HL-60 (cell line): ENCODE measurements around the gene CYCS.

Source experiments
- DNase-seq, 2 experiments: peaks; one replicate each; pipeline ENCODE4 v3.0.0-alpha.2; 2010 to 2020; ENCODE audit warnings: low read depth in 1 of 2, low spot score in 1 of 2
- H3K27ac ChIP-seq: fragments of 250-450 bp; sonication (Bioruptor Pico); replicated peaks from 2 replicates; pipeline ENCODE4 v1.5.1; 2020; ENCODE audit warnings: mild to moderate bottlenecking, moderate library complexity
- H3K27me3 ChIP-seq: fragments of 250-450 bp; sonication (Bioruptor Pico); 2 replicates; pipeline ENCODE4 v1.5.1; 2021; ENCODE audit warnings: mild to moderate bottlenecking, moderate library complexity; ENCODE audit not compliant: insufficient read depth, poor library complexity, severe bottlenecking
- H3K4me3 ChIP-seq: replicated peaks from 2 replicates; pipeline ENCODE4 v1.5.1; 2011; ENCODE audit warnings: mild to moderate bottlenecking, control low read depth, low read length; ENCODE audit not compliant: insufficient read depth
- GABPA ChIP-seq: IDR thresholded peaks from 2 replicates; pipeline ENCODE4 v1.6.1; 2012; ENCODE audit warnings: low read depth
- POLR2AphosphoS5 ChIP-seq: IDR thresholded peaks from 2 replicates; pipeline ENCODE4 v1.6.1; 2012; ENCODE audit warnings: low read depth
- REST ChIP-seq: IDR thresholded peaks from 2 replicates; pipeline ENCODE4 v1.6.1; 2012; ENCODE audit warnings: low read depth; ENCODE audit not compliant: insufficient replicate concordance
- SPI1 ChIP-seq: IDR thresholded peaks from 2 replicates; pipeline ENCODE4 v1.6.1; 2012; ENCODE audit warnings: low read depth, mild to moderate bottlenecking, borderline replicate concordance
- TF ChIP-seq, protein P1 (sequence below): IDR thresholded peaks from one replicate; pipeline ENCODE4 v1.5.1; 2011; ENCODE audit warnings: low read length, control low read depth, inconsistent platforms; ENCODE audit not compliant: insufficient read depth

The CYCS gene

GRCh38 chr7:25091779-25092178 lies 33.3 kb downstream of the CYCS start:
- TF ChIP-seq GABPA = no peak
- no peak for TF ChIP-seq POLR2AphosphoS5
- TF ChIP-seq, protein P1, sequence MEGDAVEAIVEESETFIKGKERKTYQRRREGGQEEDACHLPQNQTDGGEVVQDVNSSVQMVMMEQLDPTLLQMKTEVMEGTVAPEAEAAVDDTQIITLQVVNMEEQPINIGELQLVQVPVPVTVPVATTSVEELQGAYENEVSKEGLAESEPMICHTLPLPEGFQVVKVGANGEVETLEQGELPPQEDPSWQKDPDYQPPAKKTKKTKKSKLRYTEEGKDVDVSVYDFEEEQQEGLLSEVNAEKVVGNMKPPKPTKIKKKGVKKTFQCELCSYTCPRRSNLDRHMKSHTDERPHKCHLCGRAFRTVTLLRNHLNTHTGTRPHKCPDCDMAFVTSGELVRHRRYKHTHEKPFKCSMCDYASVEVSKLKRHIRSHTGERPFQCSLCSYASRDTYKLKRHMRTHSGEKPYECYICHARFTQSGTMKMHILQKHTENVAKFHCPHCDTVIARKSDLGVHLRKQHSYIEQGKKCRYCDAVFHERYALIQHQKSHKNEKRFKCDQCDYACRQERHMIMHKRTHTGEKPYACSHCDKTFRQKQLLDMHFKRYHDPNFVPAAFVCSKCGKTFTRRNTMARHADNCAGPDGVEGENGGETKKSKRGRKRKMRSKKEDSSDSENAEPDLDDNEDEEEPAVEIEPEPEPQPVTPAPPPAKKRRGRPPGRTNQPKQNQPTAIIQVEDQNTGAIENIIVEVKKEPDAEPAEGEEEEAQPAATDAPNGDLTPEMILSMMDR = no peak
- TF ChIP-seq SPI1 = no peak
- no peak for TF ChIP-seq REST
- no peak for DNase-seq
- Histone ChIP-seq H3K27me3 (no peaks in the 10 kb centered on the region), H3K4me3 (no peak overlapping the region), H3K27ac (no peak overlapping the region)

DNA sequence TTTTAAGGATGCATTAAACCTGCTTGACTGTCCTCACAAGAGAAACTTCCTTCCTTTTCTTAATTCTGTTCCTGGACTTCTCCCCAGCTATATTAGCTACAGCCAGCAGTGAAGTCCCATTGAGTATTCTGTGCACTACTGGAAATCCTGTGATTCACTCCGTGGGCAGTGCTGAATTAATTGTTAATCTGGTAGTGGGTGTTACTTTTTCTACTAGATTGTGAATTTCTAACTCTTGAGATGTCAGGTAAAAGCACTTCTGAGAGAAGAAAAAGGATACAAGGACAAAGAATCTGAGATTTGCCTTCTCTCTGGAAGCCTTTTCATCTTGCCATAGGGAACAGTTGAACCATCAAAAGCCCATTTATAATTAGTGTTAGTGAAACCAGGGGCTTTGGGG lies 33.9 kb downstream of the CYCS start:
- no peak for TF ChIP-seq REST
- no peak for TF ChIP-seq POLR2AphosphoS5
- TF ChIP-seq, protein P1 = no peak
- TF ChIP-seq GABPA = no peak
- TF ChIP-seq SPI1 = no peak
- Histone ChIP-seq H3K27ac (no peak overlapping the region), H3K4me3 (no peak overlapping the region), H3K27me3 (no peaks in the 10 kb centered on the region)
- no peak for DNase-seq

DNA sequence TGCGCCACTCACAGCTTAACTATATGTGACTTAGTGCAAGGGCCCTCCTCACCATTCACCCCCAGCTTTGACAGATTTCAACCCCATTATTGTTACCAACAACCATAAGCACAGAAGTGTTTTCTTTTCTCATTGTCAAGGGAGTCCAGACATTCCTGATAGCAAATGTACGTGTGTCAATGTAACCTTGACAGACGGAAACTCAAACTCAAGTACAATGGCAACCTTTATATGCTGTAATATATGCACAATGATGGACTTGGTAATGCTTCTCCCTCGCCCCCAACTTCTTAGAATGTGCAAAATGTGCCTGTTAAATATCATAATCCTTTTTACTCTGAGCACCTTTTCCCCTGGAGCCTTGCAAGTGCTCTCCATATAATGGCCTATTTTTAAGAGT lies 34.7 kb downstream of the CYCS start:
- Histone ChIP-seq H3K27me3 (no peaks in the 10 kb centered on the region), H3K4me3 (no peak overlapping the region), H3K27ac (no peak overlapping the region)
- TF ChIP-seq, protein P1 = no peak
- TF ChIP-seq GABPA (no peak), SPI1 (no peak), REST (no peak), POLR2AphosphoS5 (no peak)
- no peak for DNase-seq
